IMR-90 (cell line): ENCODE results near the gene TEKT5. TPM values are rescaled to one million over a fixed set of nuclear protein-coding genes. Genes with fewer than 3 reads are reported as not detected.
A peak's percentile ranks its signal among the peaks of the same experiment; 100 is the strongest.

Experiments
- ATAC-seq: fragments of 200-7000 bp; cut with Tn5 transposase; 2 replicates; pipeline ENCODE4 v1.9.1; 2020; ENCODE audit warnings: low read depth, mild to moderate bottlenecking, moderate library complexity
- BruUV-seq: library from RNA; stranded (reverse); fragments of 400-500 nt; replicated peaks from 2 replicates; lab custom pipeline; 2021; lab: Mats Ljungman, UMichigan
- CTCF ChIA-PET: fragments of 300-600 bp; formaldehyde crosslinking; extraction: SDS; loops from one replicate; lab custom pipeline; 2021; ENCODE audit warnings: antibody characterized with exemption; lab: Yijun Ruan, JAX
- POLR2A ChIA-PET: fragments of 300-600 bp; sonication (Branson Sonifier 250); formaldehyde crosslinking; loops from one replicate; lab custom pipeline; 2022; ENCODE audit warnings: antibody characterized with exemption; ENCODE audit not compliant: unreplicated experiment; lab: Charles Lee
- DNase-seq: peaks from one replicate; pipeline ENCODE4 v3.0.0; 2013
- H2AFZ ChIP-seq: replicated peaks from 2 replicates; pipeline ENCODE3; 2013; ENCODE audit warnings: low read length, mild to moderate bottlenecking; ENCODE audit not compliant: poor library complexity
- H2AK5ac ChIP-seq: 2 replicates; pipeline ENCODE4 v1.6.1; 2013; ENCODE audit warnings: low read depth, low read length, inconsistent platforms
- H2AK9ac ChIP-seq: replicated peaks from 2 replicates; pipeline ENCODE3; 2013; ENCODE audit warnings: mild to moderate bottlenecking, low read depth, low read length, moderate library complexity; ENCODE audit not compliant: poor library complexity
- H2BK120ac ChIP-seq: 2 replicates; pipeline ENCODE4 v1.6.1; 2013; ENCODE audit warnings: low read depth, low read length, inconsistent platforms
- H2BK15ac ChIP-seq: 3 replicates; pipeline ENCODE4 v1.6.1; 2013; ENCODE audit warnings: low read depth, low read length, inconsistent platforms
- H2BK20ac ChIP-seq: 2 replicates; pipeline ENCODE4 v1.6.1; 2013; ENCODE audit warnings: low read depth, mild to moderate bottlenecking, inconsistent platforms, low read length, moderate library complexity
- H2BK5ac ChIP-seq: 2 replicates; pipeline ENCODE4 v1.6.1; 2013; ENCODE audit warnings: mild to moderate bottlenecking, low read depth, low read length, inconsistent platforms; ENCODE audit not compliant: poor library complexity, severe bottlenecking
- H3K14ac ChIP-seq: replicated peaks from 2 replicates; pipeline ENCODE4 v1.6.1; 2013; ENCODE audit warnings: low read depth, low read length, inconsistent platforms
- H3K18ac ChIP-seq: 2 replicates; pipeline ENCODE4 v1.6.1; 2013; ENCODE audit warnings: low read depth, low read length, control low read depth
- H3K23ac ChIP-seq: 2 replicates; pipeline ENCODE4 v1.6.1; 2013; ENCODE audit warnings: low read depth, low read length, inconsistent platforms
- H3K27ac ChIP-seq: 2 replicates; pipeline ENCODE4 v1.5.1; 2013; ENCODE audit warnings: mild to moderate bottlenecking, control low read depth, low read length; ENCODE audit not compliant: insufficient read depth
- H3K27me3 ChIP-seq: 2 replicates; pipeline ENCODE4 v1.6.1; 2013; ENCODE audit warnings: low read length; ENCODE audit not compliant: control insufficient read depth, insufficient read depth
- H3K36me3 ChIP-seq: 2 replicates; pipeline ENCODE4 v1.6.1; 2013; ENCODE audit warnings: low read length, mixed read lengths; ENCODE audit not compliant: control insufficient read depth, insufficient read depth
- H3K4ac ChIP-seq: 2 replicates; pipeline ENCODE4 v1.6.1; 2013; ENCODE audit warnings: low read depth, low read length, inconsistent platforms
- H3K4me1 ChIP-seq: 2 replicates; pipeline ENCODE4 v1.6.1; 2013; ENCODE audit warnings: low read length, mixed read lengths; ENCODE audit not compliant: control insufficient read depth, insufficient read depth
- H3K4me2 ChIP-seq: 2 replicates; pipeline ENCODE4 v1.6.1; 2013; ENCODE audit warnings: low read depth, mild to moderate bottlenecking, control low read depth, low read length, moderate library complexity
- H3K4me3 ChIP-seq: 2 replicates; pipeline ENCODE4 v1.5.1; 2013; ENCODE audit warnings: low read depth, mild to moderate bottlenecking, control low read depth, low read length, moderate library complexity; ENCODE audit not compliant: insufficient read depth
- H3K56ac ChIP-seq: 2 replicates; pipeline ENCODE4 v1.6.1; 2013; ENCODE audit warnings: low read length, inconsistent platforms; ENCODE audit not compliant: insufficient read depth; ENCODE audit errors: extremely low read depth
- H3K79me1 ChIP-seq, 2 experiments: 2 replicates each; pipeline ENCODE4 v1.6.1; 2013; ENCODE audit warnings: low read length in 2 of 2, inconsistent platforms in 1 of 2, low read depth in 1 of 2
- H3K9ac ChIP-seq: 2 replicates; pipeline ENCODE4 v1.6.1; 2013; ENCODE audit warnings: low read depth, low read length, control low read depth
- H3K9me1 ChIP-seq: 2 replicates; pipeline ENCODE4 v1.6.1; 2013; ENCODE audit warnings: low read length, inconsistent platforms; ENCODE audit not compliant: insufficient read depth
- H3K9me3 ChIP-seq: 2 replicates; pipeline ENCODE4 v1.6.1; 2013; ENCODE audit warnings: low read length; ENCODE audit not compliant: control insufficient read depth, insufficient read depth
- H4K20me1 ChIP-seq: 2 replicates; pipeline ENCODE4 v1.6.1; 2013; ENCODE audit warnings: low read length, inconsistent platforms; ENCODE audit not compliant: insufficient read depth
- H4K5ac ChIP-seq: 2 replicates; pipeline ENCODE4 v1.6.1; 2013; ENCODE audit warnings: mild to moderate bottlenecking, low read depth, low read length, control low read depth
- H4K8ac ChIP-seq, 2 experiments: 2 replicates each; pipeline ENCODE4 v1.6.1; 2013; ENCODE audit warnings: low read depth in 2 of 2, low read length in 2 of 2, control low read depth in 1 of 2, inconsistent platforms in 1 of 2
- H4K91ac ChIP-seq: 2 replicates; pipeline ENCODE4 v1.6.1; 2013; ENCODE audit warnings: low read depth, low read length, inconsistent platforms; ENCODE audit not compliant: insufficient read depth
- CHD1 ChIP-seq: IDR thresholded peaks from 2 replicates; pipeline ENCODE4 v1.6.1; 2012; ENCODE audit warnings: low read depth, low read length, improper control_type of control experiment
- POLR2A ChIP-seq: IDR thresholded peaks from 2 replicates; pipeline ENCODE4 v1.6.1; 2012; ENCODE audit warnings: mild to moderate bottlenecking, low read depth, low read length
- RAD21 ChIP-seq: IDR thresholded peaks from 2 replicates; pipeline ENCODE4 v1.6.1; 2012; ENCODE audit warnings: low read length, improper control_type of control experiment
- RFX5 ChIP-seq: IDR thresholded peaks from 2 replicates; pipeline ENCODE4 v1.8.0; 2012; ENCODE audit warnings: low read depth, mild to moderate bottlenecking, low read length, moderate library complexity
- SMC3 ChIP-seq: fragments of 150-350 bp; IDR thresholded peaks from 2 replicates; pipeline ENCODE4 v1.6.1; 2016; ENCODE audit warnings: low read depth, mild to moderate bottlenecking, antibody characterized with exemption, low read length, moderate library complexity
- USF2 ChIP-seq: fragments of 150-350 bp; IDR thresholded peaks from 2 replicates; pipeline ENCODE4 v1.6.1; 2017; ENCODE audit warnings: mild to moderate bottlenecking, antibody characterized with exemption, low read length, low read depth
- WGBS, 2 experiments: methylation state at CpG; one replicate each; pipeline versions ENCODE4 v1.1.5 to v1.1.7; 2013; ENCODE audit warnings: missing lambda C conversion rate in 2 of 2; ENCODE audit not compliant: insufficient read length in 1 of 2; ENCODE audit errors: extremely low coverage in 2 of 2; 5-methylcytosine and 5-hydroxymethylcytosine counted together
- dilution Hi-C: fragments of 300-500 bp; cut with HindIII; formaldehyde crosslinking; loops from one replicate; pipeline ENCODE4 v1.14.3; 2018; ENCODE audit warnings: low sequenced_read_pairs; ENCODE audit not compliant: unreplicated experiment
- in situ Hi-C: fragments of 300-500 bp; cut with MboI; formaldehyde crosslinking; loops from 3 replicates; pipeline ENCODE4 v1.14.3; 2019; ENCODE audit warnings: low sequenced_read_pairs, inconsistent platforms, mixed read lengths
- intact Hi-C: fragments of 100-400 bp; cut with micrococcal nuclease; formaldehyde crosslinking; loops from 2 replicates; pipeline ENCODE4 v1.10.0; 2022
- polyA plus RNA-seq, 3 experiments: library from polyadenylated mRNA; depleted of rRNA; stranded (reverse); fragments of >200 nt; gene quantifications; 2 replicates each; pipeline ENCODE4 v1.2.3, GENCODE V29; 2012; ENCODE audit warnings: low replicate concordance in 1 of 3
- total RNA-seq: library from RNA; depleted of rRNA; stranded (reverse); fragments of >200 nt; gene quantifications from 2 replicates; pipeline ENCODE4 v1.2.3, GENCODE V29; 2012

TEKT5 gene
- total and polyA plus RNA-seq, 2 of the 4 experiments (the other 2 are of a cell fraction): 0.17 TPM; not detected in 1

- TF ChIP-seq POLR2A: no peak
These were observed 39.9 kb downstream of the TEKT5 start (continued) for GRCh38 chr16:10654592-10655414.

- CTCF ChIA-PET: no interaction called here
- DNase-seq: no peak
These were observed 41.8 kb downstream of the TEKT5 start for GRCh38 chr16:10652730-10653590.

More at GRCh38 chr16:10652730-10653590, 41.8 kb downstream of the TEKT5 start:
- intact Hi-C loops: no loop called here
- no peak overlapping the region for H2AK5ac ChIP-seq
- no peak for ATAC-seq
- no peaks in the 10 kb centered on the region for H4K20me1 ChIP-seq
- H3K56ac ChIP-seq: no peak overlapping the region
- H4K91ac ChIP-seq: no peak overlapping the region
- no peak overlapping the region for H2AFZ ChIP-seq
- no peaks in the 10 kb centered on the region for H3K36me3 ChIP-seq
- no peaks in the 10 kb centered on the region for H3K9me1 ChIP-seq
- dilution Hi-C loops: no loop called here
- no peak for TF ChIP-seq RAD21
- no peak for TF ChIP-seq CHD1
- no peak for TF ChIP-seq USF2
- no peak for TF ChIP-seq RFX5
- TF ChIP-seq SMC3: no peak
- 64% methylated on average over 1 of the region's 8 CpGs; no CpG with 5 or more reads in 1 of the 2 experiments for WGBS, 2 experiments
- H3K27ac ChIP-seq: no peak overlapping the region
- no peak overlapping the region for H3K4ac ChIP-seq
- POLR2A ChIA-PET: no interaction called here
- no peak overlapping the region for H3K18ac ChIP-seq
- in situ Hi-C loops: no loop called here
- BruUV-seq: no TSS peak
- no peak overlapping the region for H3K4me3 ChIP-seq
- H3K23ac ChIP-seq: no peak overlapping the region
- H4K5ac ChIP-seq: no peak overlapping the region
- H3K9me3 ChIP-seq: no peaks in the 10 kb centered on the region
- no peak overlapping the region for H4K8ac ChIP-seq
- no peak overlapping the region for H2BK5ac ChIP-seq
- no peaks in the 10 kb centered on the region for H3K27me3 ChIP-seq
- H3K4me2 ChIP-seq: no peak overlapping the region
- H3K14ac ChIP-seq: no peak overlapping the region
- H2AK9ac ChIP-seq: peak overlapping the region; percentile 42
- no peak overlapping the region for H2BK15ac ChIP-seq
- H2BK20ac ChIP-seq: no peak overlapping the region
- H3K4me1 ChIP-seq: no peaks in the 10 kb centered on the region
- H3K79me1 ChIP-seq: no peaks in the 10 kb centered on the region
- H3K9ac ChIP-seq: no peak overlapping the region
- no peak overlapping the region for H2BK120ac ChIP-seq
